Tibial nerve (tissue), 4 donors: ENCODE results near the gene BCL2. TPM values are rescaled to one million over a fixed set of nuclear protein-coding genes. Genes with fewer than 3 reads are reported as not detected.

Experiments used
- DNase-seq, 2 donors: peaks; one replicate each; pipeline ENCODE4 v3.0.0-alpha.2; 2019; ENCODE audit warnings: low spot score in 2 of 2
- H3K27ac ChIP-seq, 4 donors: fragments of 200-600 bp; sonication (generic) in 3 of 4; one replicate each; pipeline ENCODE4 v1.5.1; 2017 to 2019; ENCODE audit warnings: mild to moderate bottlenecking in 1 of 4
- H3K27me3 ChIP-seq, 2 donors: fragments of 200-600 bp; sonication (generic) in 1 of 2; one replicate each; pipeline versions ENCODE4 v1.5.1 to v1.6.0; 2017 to 2019
- H3K36me3 ChIP-seq, 3 donors: fragments of 200-600 bp; sonication (generic); one replicate each; pipeline ENCODE4 v1.5.1; 2018 to 2019
- H3K4me1 ChIP-seq, 4 donors: fragments of 200-600 bp; sonication (generic) in 3 of 4; one replicate each; pipeline ENCODE4 v1.5.1; 2017 to 2019
- H3K4me3 ChIP-seq, 4 donors: fragments of 200-600 bp; sonication (generic) in 3 of 4; one replicate each; pipeline ENCODE4 v1.5.1; 2017 to 2019; ENCODE audit warnings: mild to moderate bottlenecking in 1 of 4, moderate library complexity in 1 of 4
- H3K9me3 ChIP-seq, 4 donors: fragments of 200-600 bp; sonication (generic) in 3 of 4; one replicate each; pipeline ENCODE4 v1.5.1; 2017 to 2019
- EP300 ChIP-seq, 2 donors: sonication (generic); formaldehyde crosslinking; IDR thresholded peaks; one replicate each; pipeline ENCODE4 v1.6.1; 2017; ENCODE audit warnings: antibody characterized with exemption in 2 of 2, mild to moderate bottlenecking in 1 of 2
- POLR2A ChIP-seq, 2 donors: fragments of 450-650 bp; IDR thresholded peaks; one replicate each; pipeline ENCODE4 v1.6.1; 2017; ENCODE audit warnings: antibody characterized with exemption in 2 of 2, mild to moderate bottlenecking in 2 of 2, moderate library complexity in 2 of 2
- WGBS, 2 donors: methylation state at CpG; one replicate each; pipeline ENCODE4 v1.1.5; 2018; 5-methylcytosine and 5-hydroxymethylcytosine counted together
- total RNA-seq, 4 donors: library from RNA; depleted of rRNA; stranded (reverse); fragments of >200 nt; gene quantifications; one replicate each; pipeline ENCODE4 v1.1.0, GENCODE V29; 2016
- TF ChIP-seq, protein P1 (sequence below), 5 experiments: fragments of 200-600 bp in 3 of 5; fragments of 450-650 bp in 2 of 5; sonication (generic) in 3 of 5; IDR thresholded peaks; one replicate each; pipeline ENCODE4 v1.5.1; 2016 to 2019; ENCODE audit warnings: antibody characterized with exemption in 5 of 5, mild to moderate bottlenecking in 3 of 5, moderate library complexity in 2 of 5

The BCL2 gene
- total RNA-seq, 4 donors from 2014 or later: 54.7 to 79.1 (median 67.0) TPM

DNA sequence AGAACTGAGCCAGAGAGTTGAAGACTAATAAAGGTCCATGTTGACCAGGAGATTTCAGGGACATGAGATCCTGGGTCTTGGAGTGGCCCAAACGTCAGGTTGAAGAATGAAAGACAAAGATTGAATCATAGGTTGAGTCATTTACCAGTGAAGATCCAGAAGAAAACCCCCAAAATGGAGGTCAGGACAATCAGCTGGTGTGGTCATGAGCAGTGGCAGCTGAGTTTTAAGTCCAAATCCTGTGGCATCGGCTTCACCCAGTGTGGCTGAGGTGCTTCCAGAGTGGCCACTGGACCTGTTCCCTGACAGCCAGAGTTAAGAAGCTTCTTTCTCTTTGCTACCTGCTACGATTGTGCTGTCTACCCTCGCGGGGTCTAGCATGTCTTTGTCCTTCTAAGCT is 234.0 kb downstream of the BCL2 start:
- no peak overlapping the region for H3K27ac ChIP-seq
- no peaks in the 10 kb centered on the region for H3K4me1 ChIP-seq
- no peaks in the 10 kb centered on the region for H3K9me3 ChIP-seq
- peaks cover 0 to 4% of the 10 kb centered on the region in 2 donors for H3K27me3 ChIP-seq
- no peak for TF ChIP-seq EP300 (IDR thresholded peaks at IDR 0.05)
- no peak for TF ChIP-seq POLR2A (IDR thresholded peaks at IDR 0.05)
- TF ChIP-seq, protein P1, sequence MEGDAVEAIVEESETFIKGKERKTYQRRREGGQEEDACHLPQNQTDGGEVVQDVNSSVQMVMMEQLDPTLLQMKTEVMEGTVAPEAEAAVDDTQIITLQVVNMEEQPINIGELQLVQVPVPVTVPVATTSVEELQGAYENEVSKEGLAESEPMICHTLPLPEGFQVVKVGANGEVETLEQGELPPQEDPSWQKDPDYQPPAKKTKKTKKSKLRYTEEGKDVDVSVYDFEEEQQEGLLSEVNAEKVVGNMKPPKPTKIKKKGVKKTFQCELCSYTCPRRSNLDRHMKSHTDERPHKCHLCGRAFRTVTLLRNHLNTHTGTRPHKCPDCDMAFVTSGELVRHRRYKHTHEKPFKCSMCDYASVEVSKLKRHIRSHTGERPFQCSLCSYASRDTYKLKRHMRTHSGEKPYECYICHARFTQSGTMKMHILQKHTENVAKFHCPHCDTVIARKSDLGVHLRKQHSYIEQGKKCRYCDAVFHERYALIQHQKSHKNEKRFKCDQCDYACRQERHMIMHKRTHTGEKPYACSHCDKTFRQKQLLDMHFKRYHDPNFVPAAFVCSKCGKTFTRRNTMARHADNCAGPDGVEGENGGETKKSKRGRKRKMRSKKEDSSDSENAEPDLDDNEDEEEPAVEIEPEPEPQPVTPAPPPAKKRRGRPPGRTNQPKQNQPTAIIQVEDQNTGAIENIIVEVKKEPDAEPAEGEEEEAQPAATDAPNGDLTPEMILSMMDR (IDR thresholded peaks at IDR 0.05): no peak
- H3K4me3 ChIP-seq: no peak overlapping the region
- no peaks in the 10 kb centered on the region for H3K36me3 ChIP-seq
- DNase-seq: no peak
- 88 to 92% methylated on average over 5 of the region's 5 CpGs for WGBS, 2 donors

DNA sequence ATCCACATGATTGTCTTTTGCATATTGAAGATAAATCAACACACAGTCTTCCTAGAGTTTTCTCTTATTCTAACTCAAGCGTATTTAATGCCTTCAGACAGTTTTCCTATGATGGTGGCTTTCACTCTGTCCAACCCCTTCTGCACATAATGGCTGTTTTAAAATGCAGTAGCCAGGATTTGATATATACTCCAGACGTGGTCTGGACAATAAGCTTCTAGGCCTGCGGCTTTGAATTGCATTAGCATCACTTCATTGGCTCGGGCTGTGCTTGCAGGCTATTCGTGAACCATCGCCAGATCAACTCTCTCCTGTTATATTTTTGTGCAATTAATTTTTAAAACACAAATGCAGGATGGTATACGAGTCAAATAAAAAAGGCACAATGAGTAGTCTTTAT is 235.3 kb downstream of the BCL2 start:
- no peak for DNase-seq
- TF ChIP-seq POLR2A (IDR thresholded peaks at IDR 0.05) (no peak), EP300 (IDR thresholded peaks at IDR 0.05) (no peak)
- TF ChIP-seq, protein P1 (IDR thresholded peaks at IDR 0.05): no peak
- Histone ChIP-seq H3K4me1 (no peaks in the 10 kb centered on the region), H3K4me3 (no peak overlapping the region), H3K27me3 (no peaks in the 10 kb centered on the region), H3K9me3 (peaks cover 0 to 5% (median 0%) of the 10 kb centered on the region in 4 donors), H3K27ac (no peak overlapping the region), H3K36me3 (no peaks in the 10 kb centered on the region)
- 87 to 92% methylated on average over 7 of the region's 7 CpGs for WGBS, 2 donors

DNA sequence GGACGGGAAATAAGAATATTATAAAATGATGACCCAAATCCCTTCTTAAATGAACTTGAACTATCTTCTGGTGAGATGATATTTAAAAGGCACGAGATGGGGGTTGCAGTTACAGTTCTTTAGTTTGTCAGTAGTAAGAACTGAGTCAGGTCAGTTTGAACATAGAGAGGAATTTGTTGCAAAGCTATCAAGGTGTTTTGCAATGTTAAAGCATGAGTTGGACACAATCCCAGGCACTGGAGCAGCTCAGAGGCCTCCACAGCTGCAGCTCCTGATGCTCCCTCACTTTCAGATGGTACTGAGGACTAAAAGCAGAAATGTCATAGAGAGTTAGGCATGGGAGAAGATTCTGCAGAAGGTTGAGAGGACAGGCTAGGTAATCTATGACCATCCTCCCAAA is 236.0 kb downstream of the BCL2 start:
- Histone ChIP-seq H3K4me3 (no peak overlapping the region), H3K27ac (no peak overlapping the region), H3K36me3 (no peaks in the 10 kb centered on the region), H3K4me1 (no peaks in the 10 kb centered on the region), H3K9me3 (peaks cover 0 to 5% (median 0%) of the 10 kb centered on the region in 4 donors), H3K27me3 (no peaks in the 10 kb centered on the region)
- no peak for DNase-seq
- 89 to 92% methylated on average over 2 of the region's 2 CpGs for WGBS, 2 donors
- TF ChIP-seq, protein P1 (IDR thresholded peaks at IDR 0.05): no peak
- TF ChIP-seq EP300 (IDR thresholded peaks at IDR 0.05) (no peak), POLR2A (IDR thresholded peaks at IDR 0.05) (no peak)

DNA sequence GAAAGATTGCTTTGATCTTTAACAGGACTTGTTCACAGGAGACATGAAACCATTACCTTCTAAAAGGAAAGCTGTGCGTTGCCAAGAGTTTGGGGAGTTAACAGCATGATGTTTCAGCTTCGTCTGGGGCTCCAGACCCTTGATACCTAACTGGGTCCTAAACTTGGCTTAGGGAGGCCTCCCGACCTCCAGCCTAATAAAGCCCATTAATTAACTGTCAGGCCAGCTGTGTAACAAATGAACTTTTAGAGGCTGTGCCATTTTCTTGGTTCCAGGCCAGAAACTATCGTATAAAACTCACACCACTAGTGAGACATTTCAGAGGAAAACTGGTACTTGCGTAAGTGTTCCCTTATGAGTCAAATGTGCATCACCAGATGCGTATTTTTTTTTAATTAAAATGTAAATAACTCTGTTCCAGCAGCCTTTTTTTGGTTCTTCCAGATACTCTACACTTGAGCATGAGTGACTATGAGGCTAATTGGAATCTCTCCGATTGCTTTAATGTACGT is 236.5 kb downstream of the BCL2 start:
- H3K27me3 ChIP-seq: no peaks in the 10 kb centered on the region
- H3K9me3 ChIP-seq: peaks cover 0 to 5% (median 0%) of the 10 kb centered on the region in 4 donors
- no peak for DNase-seq
- no peak overlapping the region for H3K4me3 ChIP-seq
- TF ChIP-seq POLR2A (IDR thresholded peaks at IDR 0.05) (no peak), EP300 (IDR thresholded peaks at IDR 0.05) (no peak)
- H3K27ac ChIP-seq: no peak overlapping the region
- 78 to 88% methylated on average over 8 of the region's 8 CpGs for WGBS, 2 donors
- no peaks in the 10 kb centered on the region for H3K4me1 ChIP-seq
- no peaks in the 10 kb centered on the region for H3K36me3 ChIP-seq

DNA sequence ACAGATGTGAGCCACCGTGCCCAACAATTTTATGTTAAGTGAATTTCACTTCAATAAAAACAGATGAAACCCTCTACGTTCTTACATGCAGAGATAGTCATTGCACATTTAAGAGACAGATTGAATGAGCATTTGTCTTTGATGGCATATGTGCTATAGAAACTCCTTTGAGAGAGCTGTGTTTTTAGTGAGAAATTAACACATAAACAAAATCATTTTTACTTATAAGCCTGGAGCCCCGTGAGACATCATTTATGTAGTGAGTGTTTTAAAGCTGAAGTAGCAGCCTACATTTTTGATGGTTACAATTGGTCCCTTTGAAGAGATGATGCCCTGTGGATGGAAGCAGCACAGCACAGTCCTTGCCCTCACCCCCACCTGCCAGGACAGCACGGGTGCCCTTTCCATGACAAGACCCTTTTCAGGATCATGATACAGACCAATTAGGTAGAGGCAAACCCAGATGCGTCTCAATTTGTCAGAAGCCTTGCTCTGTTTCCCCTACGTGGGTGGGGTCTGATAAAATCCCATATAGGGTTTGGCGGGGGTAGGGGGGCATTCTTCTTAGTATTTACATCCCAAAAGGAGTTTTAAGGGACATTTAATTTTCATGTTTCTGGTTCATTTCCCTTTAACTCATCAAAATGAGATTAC is 237.1 kb downstream of the BCL2 start:
- no peaks in the 10 kb centered on the region for H3K4me1 ChIP-seq
- TF ChIP-seq, protein P1 (IDR thresholded peaks at IDR 0.05): no peak
- TF ChIP-seq POLR2A (IDR thresholded peaks at IDR 0.05): no peak
- TF ChIP-seq EP300 (IDR thresholded peaks at IDR 0.05): no peak
- peaks cover 0 to 5% (median 0%) of the 10 kb centered on the region in 4 donors for H3K9me3 ChIP-seq
- H3K4me3 ChIP-seq: no peak overlapping the region
- no peaks in the 10 kb centered on the region for H3K27me3 ChIP-seq
- no peak for DNase-seq
- WGBS, 2 donors: 75 to 77% methylated on average over 7 of the region's 7 CpGs
- no peak overlapping the region for H3K27ac ChIP-seq
- H3K36me3 ChIP-seq: no peaks in the 10 kb centered on the region
